Measurements from ENCODE around the gene GNB5. TPM values are rescaled to one million over a fixed set of nuclear protein-coding genes. Genes with fewer than 3 reads are reported as not detected.

Gene GNB5
- total RNA-seq, 1 experiment from 2014 or later = 29.8 TPM

DNA sequence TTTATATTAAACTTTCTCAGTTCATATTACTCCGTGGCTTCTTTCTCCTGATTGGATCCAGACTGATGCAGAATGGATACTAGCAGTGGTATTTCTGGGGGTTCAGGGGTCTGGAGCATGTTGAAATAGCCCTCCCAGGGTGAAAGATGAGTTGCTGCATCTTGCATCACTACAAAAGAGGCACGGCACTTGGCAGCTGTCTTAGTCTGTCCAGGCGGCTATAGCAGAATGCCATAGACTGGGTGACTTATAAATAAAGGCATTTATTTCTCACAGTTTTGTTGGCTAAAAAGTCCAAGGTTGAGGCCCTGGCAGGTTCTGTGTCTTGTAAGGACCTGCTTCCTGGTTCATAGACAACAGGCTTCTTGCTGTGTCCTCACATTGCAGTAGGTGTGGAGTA, 78.0 kb downstream of the GNB5 start:
- H3K4ac ChIP-seq (ENCODE audit: low read depth, low read length) = no peak overlapping the region
- H2BK20ac ChIP-seq (ENCODE audit: low read depth, low read length, poor library complexity, severe bottlenecking) = no peak overlapping the region
- H3K27ac ChIP-seq (ENCODE audit: insufficient read length, low read depth, low read length) = no peak overlapping the region
- no peak overlapping the region for H4K8ac ChIP-seq (replicated peaks; ENCODE audit: insufficient read length, low read depth, low read length)
- H3K36me3 Mint-ChIP-seq (ENCODE audit: insufficient read depth in 1 of 3, low read depth in 3 of 3) = no peaks in the 10 kb centered on the region
- H3K9me3 ChIP-seq (ENCODE audit: control insufficient read depth, low read depth, low read length) = no peaks in the 10 kb centered on the region
- peaks cover 21% of the 10 kb centered on the region in 2 experiments for H3K4me1 Mint-ChIP-seq
- H2AK5ac ChIP-seq (ENCODE audit: insufficient read length, low read length) = no peak overlapping the region
- no peak overlapping the region for H4K91ac ChIP-seq (ENCODE audit: insufficient read length, low read depth, low read length)
- H3K23me2 ChIP-seq (ENCODE audit: insufficient read length, low read depth, low read length, poor library complexity, severe bottlenecking) = no peaks in the 10 kb centered on the region
- no peak overlapping the region for H3T11ph ChIP-seq (ENCODE audit: low read length)
- no peak overlapping the region for H2BK15ac ChIP-seq (ENCODE audit: low read depth, low read length)
- H2BK5ac ChIP-seq (ENCODE audit: insufficient read length, low read length) = no peak overlapping the region
- H3K9ac ChIP-seq (ENCODE audit: extremely low read depth, insufficient read length, low read length) = no peak overlapping the region
- no peak overlapping the region for H3K4me2 ChIP-seq (ENCODE audit: insufficient read depth, insufficient read length, low read length)
- H3K23ac ChIP-seq (ENCODE audit: insufficient read length, low read depth, low read length) = no peak overlapping the region
- TF ChIP-seq, protein P1, sequence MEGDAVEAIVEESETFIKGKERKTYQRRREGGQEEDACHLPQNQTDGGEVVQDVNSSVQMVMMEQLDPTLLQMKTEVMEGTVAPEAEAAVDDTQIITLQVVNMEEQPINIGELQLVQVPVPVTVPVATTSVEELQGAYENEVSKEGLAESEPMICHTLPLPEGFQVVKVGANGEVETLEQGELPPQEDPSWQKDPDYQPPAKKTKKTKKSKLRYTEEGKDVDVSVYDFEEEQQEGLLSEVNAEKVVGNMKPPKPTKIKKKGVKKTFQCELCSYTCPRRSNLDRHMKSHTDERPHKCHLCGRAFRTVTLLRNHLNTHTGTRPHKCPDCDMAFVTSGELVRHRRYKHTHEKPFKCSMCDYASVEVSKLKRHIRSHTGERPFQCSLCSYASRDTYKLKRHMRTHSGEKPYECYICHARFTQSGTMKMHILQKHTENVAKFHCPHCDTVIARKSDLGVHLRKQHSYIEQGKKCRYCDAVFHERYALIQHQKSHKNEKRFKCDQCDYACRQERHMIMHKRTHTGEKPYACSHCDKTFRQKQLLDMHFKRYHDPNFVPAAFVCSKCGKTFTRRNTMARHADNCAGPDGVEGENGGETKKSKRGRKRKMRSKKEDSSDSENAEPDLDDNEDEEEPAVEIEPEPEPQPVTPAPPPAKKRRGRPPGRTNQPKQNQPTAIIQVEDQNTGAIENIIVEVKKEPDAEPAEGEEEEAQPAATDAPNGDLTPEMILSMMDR (conservative IDR thresholded peaks at IDR 0.05) = no peak
- WGBS (ENCODE audit: extremely low coverage, insufficient read length, low lambda C conversion rate) = no CpG with 5 or more reads among the region's 3 CpGs
- peaks cover 3% of the 10 kb centered on the region; the same call in 1 of the 2 replicates for H3K4me1 ChIP-seq (ENCODE audit: insufficient read depth, low read length)
- H3K79me2 ChIP-seq (ENCODE audit: insufficient read depth, low read length) = no peaks in the 10 kb centered on the region
- no peak overlapping the region for H4K5ac ChIP-seq (ENCODE audit: insufficient read length, low read depth, low read length)
- no peak overlapping the region for H2BK12ac ChIP-seq (ENCODE audit: insufficient read length, low read depth, low read length)
- H3K18ac ChIP-seq (ENCODE audit: insufficient read length, low read depth, low read length) = no peak overlapping the region
- H3K9me3 Mint-ChIP-seq = peaks cover 0 to 2% of the 10 kb centered on the region in 2 experiments; a peak in 1 of 5 replicates
- H3K79me1 ChIP-seq (ENCODE audit: insufficient read depth, low read depth, low read length, poor library complexity, severe bottlenecking) = no peaks in the 10 kb centered on the region
- H3K27ac Mint-ChIP-seq = no peak overlapping the region
- H3K56ac ChIP-seq (ENCODE audit: insufficient read length, low read depth, low read length) = no peak overlapping the region
- no peak overlapping the region for H2BK120ac ChIP-seq (ENCODE audit: low read depth, low read length, poor library complexity, severe bottlenecking)
- no peaks in the 10 kb centered on the region for H4K20me1 ChIP-seq (ENCODE audit: control insufficient read depth, insufficient read depth, insufficient read length)
- H3K27me3 ChIP-seq (ENCODE audit: insufficient read depth, low read length) = no peaks in the 10 kb centered on the region
- H3K14ac ChIP-seq (ENCODE audit: insufficient read depth, low read length) = no peak overlapping the region
- no peak overlapping the region for H3K4me3 Mint-ChIP-seq
- H2AFZ ChIP-seq (ENCODE audit: low read length) = no peak overlapping the region
- no peaks in the 10 kb centered on the region; the same call in 1 of the 2 replicates for H3K27me3 Mint-ChIP-seq (ENCODE audit: low read depth)
- DNase-seq = no peak

Data from H9 (cell line).